ENCODE results near the gene SOSTDC1.

DNA sequence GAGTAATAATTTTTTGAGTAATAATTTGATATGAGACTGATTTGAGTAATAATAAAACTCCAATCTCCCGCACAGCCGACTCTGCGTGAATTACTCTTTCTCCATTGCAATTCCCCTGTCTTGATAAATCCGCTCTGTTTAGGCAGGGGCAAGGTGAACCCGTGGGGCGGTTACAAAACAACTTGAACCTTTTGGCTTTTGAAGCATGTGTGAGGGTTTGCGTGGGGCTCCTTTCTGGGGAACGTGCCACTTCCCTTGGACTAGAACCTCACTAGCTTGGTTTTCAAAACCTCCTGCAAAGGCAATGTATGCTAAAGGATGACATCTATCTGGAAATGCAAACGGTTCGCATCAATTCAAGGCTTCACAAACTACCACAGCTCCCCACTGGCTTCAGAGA lies 45.7 kb downstream of the SOSTDC1 start:
- TF ChIP-seq, protein P1, sequence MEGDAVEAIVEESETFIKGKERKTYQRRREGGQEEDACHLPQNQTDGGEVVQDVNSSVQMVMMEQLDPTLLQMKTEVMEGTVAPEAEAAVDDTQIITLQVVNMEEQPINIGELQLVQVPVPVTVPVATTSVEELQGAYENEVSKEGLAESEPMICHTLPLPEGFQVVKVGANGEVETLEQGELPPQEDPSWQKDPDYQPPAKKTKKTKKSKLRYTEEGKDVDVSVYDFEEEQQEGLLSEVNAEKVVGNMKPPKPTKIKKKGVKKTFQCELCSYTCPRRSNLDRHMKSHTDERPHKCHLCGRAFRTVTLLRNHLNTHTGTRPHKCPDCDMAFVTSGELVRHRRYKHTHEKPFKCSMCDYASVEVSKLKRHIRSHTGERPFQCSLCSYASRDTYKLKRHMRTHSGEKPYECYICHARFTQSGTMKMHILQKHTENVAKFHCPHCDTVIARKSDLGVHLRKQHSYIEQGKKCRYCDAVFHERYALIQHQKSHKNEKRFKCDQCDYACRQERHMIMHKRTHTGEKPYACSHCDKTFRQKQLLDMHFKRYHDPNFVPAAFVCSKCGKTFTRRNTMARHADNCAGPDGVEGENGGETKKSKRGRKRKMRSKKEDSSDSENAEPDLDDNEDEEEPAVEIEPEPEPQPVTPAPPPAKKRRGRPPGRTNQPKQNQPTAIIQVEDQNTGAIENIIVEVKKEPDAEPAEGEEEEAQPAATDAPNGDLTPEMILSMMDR (conservative IDR thresholded peaks at IDR 0.05; ENCODE audit: low read length) = no peak
- no peak for TF ChIP-seq EZH2phosphoT487 (IDR thresholded peaks at IDR 0.05; ENCODE audit: borderline replicate concordance, low read depth, low read length)
